Measurements from ENCODE around the gene CHMP5.

- TF ChIP-seq, protein P1, sequence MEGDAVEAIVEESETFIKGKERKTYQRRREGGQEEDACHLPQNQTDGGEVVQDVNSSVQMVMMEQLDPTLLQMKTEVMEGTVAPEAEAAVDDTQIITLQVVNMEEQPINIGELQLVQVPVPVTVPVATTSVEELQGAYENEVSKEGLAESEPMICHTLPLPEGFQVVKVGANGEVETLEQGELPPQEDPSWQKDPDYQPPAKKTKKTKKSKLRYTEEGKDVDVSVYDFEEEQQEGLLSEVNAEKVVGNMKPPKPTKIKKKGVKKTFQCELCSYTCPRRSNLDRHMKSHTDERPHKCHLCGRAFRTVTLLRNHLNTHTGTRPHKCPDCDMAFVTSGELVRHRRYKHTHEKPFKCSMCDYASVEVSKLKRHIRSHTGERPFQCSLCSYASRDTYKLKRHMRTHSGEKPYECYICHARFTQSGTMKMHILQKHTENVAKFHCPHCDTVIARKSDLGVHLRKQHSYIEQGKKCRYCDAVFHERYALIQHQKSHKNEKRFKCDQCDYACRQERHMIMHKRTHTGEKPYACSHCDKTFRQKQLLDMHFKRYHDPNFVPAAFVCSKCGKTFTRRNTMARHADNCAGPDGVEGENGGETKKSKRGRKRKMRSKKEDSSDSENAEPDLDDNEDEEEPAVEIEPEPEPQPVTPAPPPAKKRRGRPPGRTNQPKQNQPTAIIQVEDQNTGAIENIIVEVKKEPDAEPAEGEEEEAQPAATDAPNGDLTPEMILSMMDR (IDR thresholded peaks at IDR 0.05; ENCODE audit: insufficient read depth, low read depth, low read length) = no peak
- TF ChIP-seq EZH2 (IDR thresholded peaks at IDR 0.05; ENCODE audit: insufficient read depth, low read length) = no peak
Measured at GRCh38 chr9:33249983-33250382, 14.9 kb upstream of the CHMP5 start.

Data from astrocyte (in vitro differentiated cells and primary cell).